Prostate gland (tissue), 2 donors: ENCODE data around the gene LRRC41. TPM values are rescaled to one million over a fixed set of nuclear protein-coding genes. Genes with fewer than 3 reads are reported as not detected.

Experiments used
- DNase-seq: peaks from one replicate; pipeline ENCODE4 v3.0.0-alpha.2; 2019; ENCODE audit warnings: low spot score
- H3K27ac ChIP-seq, 2 donors: fragments of 200-600 bp; sonication (generic); 2 replicates each; pipeline ENCODE4 v1.5.1; 2017 to 2019
- H3K27me3 ChIP-seq: fragments of 200-600 bp; sonication (generic); replicated peaks from 2 replicates; pipeline ENCODE4 v1.5.1; 2019; ENCODE audit not compliant: insufficient read depth
- H3K36me3 ChIP-seq, 2 donors: fragments of 200-600 bp; sonication (generic); 1 replicate in 1 of 2; 2 replicates in 1 of 2; pipeline versions ENCODE4 v1.5.1 to v1.8.1; 2017 to 2019
- H3K4me1 ChIP-seq: fragments of 200-600 bp; sonication (generic); replicated peaks from 2 replicates; pipeline ENCODE4 v1.5.1; 2019
- H3K4me3 ChIP-seq, 2 donors: fragments of 200-600 bp; sonication (generic); 2 replicates each; pipeline ENCODE4 v1.5.1; 2017 to 2019
- H3K9me3 ChIP-seq: fragments of 200-600 bp; sonication (generic); 2 replicates; pipeline ENCODE4 v1.5.1; 2017
- CTCF ChIP-seq, 4 experiments: fragments of 200-600 bp in 2 of 4; fragments of 450-650 bp in 2 of 4; sonication (generic) in 2 of 4; IDR thresholded peaks; 1 replicate in 3 of 4; 2 replicates in 1 of 4; pipeline ENCODE4 v1.5.1; 2016 to 2019; ENCODE audit warnings: antibody characterized with exemption in 4 of 4, mild to moderate bottlenecking in 2 of 4, moderate library complexity in 2 of 4
- POLR2A ChIP-seq: fragments of 450-650 bp; IDR thresholded peaks from one replicate; pipeline ENCODE4 v1.6.1; 2016; ENCODE audit warnings: antibody characterized with exemption, mild to moderate bottlenecking
- POLR2AphosphoS5 ChIP-seq: sonication (generic); formaldehyde crosslinking; IDR thresholded peaks from one replicate; pipeline ENCODE4 v1.6.1; 2017; ENCODE audit warnings: antibody characterized with exemption
- WGBS: methylation state at CpG from one replicate; pipeline ENCODE4 v1.1.5; 2018; 5-methylcytosine and 5-hydroxymethylcytosine counted together
- intact Hi-C: fragments of 100-400 bp; cut with DNase I; formaldehyde crosslinking; loops from one replicate; pipeline ENCODE4 v1.14.2; 2022
- total RNA-seq, 2 donors: library from RNA; depleted of rRNA; stranded (reverse); fragments of >200 nt; gene quantifications; one replicate each; pipeline ENCODE4 v1.1.0, GENCODE V29; 2016

Gene LRRC41
- total RNA-seq, 2 donors from 2014 or later = 97.2 to 143 TPM

GRCh38 chr1:46281021-46281420 lies 22.4 kb downstream of the LRRC41 start:
- H3K4me3 ChIP-seq = no peak overlapping the region

GRCh38 chr1:46280092-46280491 lies 23.3 kb downstream of the LRRC41 start:
- intact Hi-C loops = no loop called here
- no peak overlapping the region for H3K27ac ChIP-seq
- no peak for TF ChIP-seq CTCF (IDR thresholded peaks at IDR 0.05)
- TF ChIP-seq POLR2AphosphoS5 = no peak
- TF ChIP-seq POLR2A = no peak
- no peak overlapping the region for H3K4me3 ChIP-seq
- no peaks in the 10 kb centered on the region for H3K27me3 ChIP-seq
- peaks cover 3 to 5% of the 10 kb centered on the region in 2 donors for H3K36me3 ChIP-seq
- WGBS = 93% methylated on average over 3 of the region's 3 CpGs
- no peaks in the 10 kb centered on the region for H3K9me3 ChIP-seq
- no peak for DNase-seq
- no peaks in the 10 kb centered on the region for H3K4me1 ChIP-seq

More at GRCh38 chr1:46281021-46281420, 22.4 kb downstream of the LRRC41 start:
- Histone ChIP-seq H3K4me1 (no peaks in the 10 kb centered on the region), H3K27ac (no peak overlapping the region), H3K9me3 (no peaks in the 10 kb centered on the region), H3K27me3 (no peaks in the 10 kb centered on the region), H3K36me3 (peaks cover 7 to 11% of the 10 kb centered on the region in 2 donors)
- intact Hi-C loops = no loop called here
- 92% methylated on average over 14 of the region's 14 CpGs for WGBS
- DNase-seq = no peak
- TF ChIP-seq POLR2A = no peak
- TF ChIP-seq CTCF (IDR thresholded peaks at IDR 0.05) = no peak
- no peak for TF ChIP-seq POLR2AphosphoS5

GRCh38 chr1:46278807-46279206 lies 24.6 kb downstream of the LRRC41 start:
- Histone ChIP-seq H3K27ac (no peak overlapping the region), H3K36me3 (peaks cover 0 to 5% of the 10 kb centered on the region in 2 donors), H3K9me3 (no peaks in the 10 kb centered on the region), H3K4me3 (no peak overlapping the region), H3K4me1 (no peaks in the 10 kb centered on the region), H3K27me3 (no peaks in the 10 kb centered on the region)
- intact Hi-C loops = no loop called here
- no peak for DNase-seq
- TF ChIP-seq POLR2A (no peak), CTCF (IDR thresholded peaks at IDR 0.05) (no peak), POLR2AphosphoS5 (no peak)
- 89% methylated on average over 12 of the region's 12 CpGs for WGBS

GRCh38 chr1:46277658-46278373 lies 25.6 kb downstream of the LRRC41 start:
- Histone ChIP-seq H3K27ac (no peak overlapping the region), H3K4me3 (no peak overlapping the region), H3K4me1 (no peaks in the 10 kb centered on the region), H3K36me3 (peaks cover 0 to 5% of the 10 kb centered on the region in 2 donors), H3K27me3 (no peaks in the 10 kb centered on the region), H3K9me3 (no peaks in the 10 kb centered on the region)
- 77% methylated on average over 14 of the region's 14 CpGs for WGBS
- no peak for DNase-seq
- intact Hi-C loops = no loop called here
- TF ChIP-seq POLR2AphosphoS5 = no peak
- no peak for TF ChIP-seq CTCF (IDR thresholded peaks at IDR 0.05)
- no peak for TF ChIP-seq POLR2A

GRCh38 chr1:46275030-46275337 lies 28.4 kb downstream of the LRRC41 start:
- Histone ChIP-seq H3K27ac (no peak overlapping the region), H3K4me1 (no peaks in the 10 kb centered on the region), H3K27me3 (no peaks in the 10 kb centered on the region), H3K36me3 (peaks cover 0 to 3% of the 10 kb centered on the region in 2 donors), H3K9me3 (no peaks in the 10 kb centered on the region), H3K4me3 (no peak overlapping the region)
- intact Hi-C loops = no loop called here
- WGBS = 97% methylated on average over 6 of the region's 6 CpGs
- no peak for DNase-seq
- no peak for TF ChIP-seq POLR2A
